ENCODE measurements around the gene FLNB. TPM values are rescaled to one million over a fixed set of nuclear protein-coding genes. Genes with fewer than 3 reads are reported as not detected.
A peak's percentile ranks its signal among the peaks of the same experiment; 100 is the strongest.

The FLNB gene
- total RNA-seq, 2 donors from 2014 or later = 104 to 121 TPM

GRCh38 chr3:58021962-58022361 lies 13.7 kb downstream of the FLNB start:
- 29 to 45% methylated on average over 5 of the region's 5 CpGs for WGBS, 2 donors
- Histone ChIP-seq H3K36me3 (replicated peaks in 1 of 2; ENCODE audit: insufficient read depth in 1 of 2, low read depth in 2 of 2) (no peaks in the 10 kb centered on the region), H3K4me3 (no peak overlapping the region), H3K4me1 (peaks cover 94% of the 10 kb centered on the region), H3K27me3 (no peaks in the 10 kb centered on the region), H3K9me3 (no peaks in the 10 kb centered on the region), H3K27ac (peak overlapping the region; percentile 57 to 80 (median 78))
- ATAC-seq (peak; percentile 52), DNase-seq (peak in 2 of 4 donors; percentile 33 to 41)
- intact Hi-C loops (cut with DNase I) = no loop called here
- TF ChIP-seq, protein P1, sequence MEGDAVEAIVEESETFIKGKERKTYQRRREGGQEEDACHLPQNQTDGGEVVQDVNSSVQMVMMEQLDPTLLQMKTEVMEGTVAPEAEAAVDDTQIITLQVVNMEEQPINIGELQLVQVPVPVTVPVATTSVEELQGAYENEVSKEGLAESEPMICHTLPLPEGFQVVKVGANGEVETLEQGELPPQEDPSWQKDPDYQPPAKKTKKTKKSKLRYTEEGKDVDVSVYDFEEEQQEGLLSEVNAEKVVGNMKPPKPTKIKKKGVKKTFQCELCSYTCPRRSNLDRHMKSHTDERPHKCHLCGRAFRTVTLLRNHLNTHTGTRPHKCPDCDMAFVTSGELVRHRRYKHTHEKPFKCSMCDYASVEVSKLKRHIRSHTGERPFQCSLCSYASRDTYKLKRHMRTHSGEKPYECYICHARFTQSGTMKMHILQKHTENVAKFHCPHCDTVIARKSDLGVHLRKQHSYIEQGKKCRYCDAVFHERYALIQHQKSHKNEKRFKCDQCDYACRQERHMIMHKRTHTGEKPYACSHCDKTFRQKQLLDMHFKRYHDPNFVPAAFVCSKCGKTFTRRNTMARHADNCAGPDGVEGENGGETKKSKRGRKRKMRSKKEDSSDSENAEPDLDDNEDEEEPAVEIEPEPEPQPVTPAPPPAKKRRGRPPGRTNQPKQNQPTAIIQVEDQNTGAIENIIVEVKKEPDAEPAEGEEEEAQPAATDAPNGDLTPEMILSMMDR (IDR thresholded peaks at IDR 0.05) = no peak
- no peak for TF ChIP-seq POLR2A (IDR thresholded peaks at IDR 0.05)

GRCh38 chr3:58022490-58022889 lies 14.3 kb downstream of the FLNB start:
- DNase-seq = no peak
- ATAC-seq = no peak
- Histone ChIP-seq H3K4me3 (no peak overlapping the region), H3K27ac (peak overlapping the region in 3 of 4 donors; percentile 75 to 80 (median 80)), H3K27me3 (no peaks in the 10 kb centered on the region), H3K4me1 (peaks cover 94% of the 10 kb centered on the region), H3K9me3 (no peaks in the 10 kb centered on the region), H3K36me3 (replicated peaks in 1 of 2; ENCODE audit: insufficient read depth in 1 of 2, low read depth in 2 of 2) (no peaks in the 10 kb centered on the region)
- WGBS, 2 donors = 89 to 95% methylated on average over 3 of the region's 3 CpGs
- no peak for TF ChIP-seq POLR2A (IDR thresholded peaks at IDR 0.05)
- TF ChIP-seq, protein P1 (IDR thresholded peaks at IDR 0.05) = no peak
- intact Hi-C loops (cut with DNase I) = no loop called here

DNA sequence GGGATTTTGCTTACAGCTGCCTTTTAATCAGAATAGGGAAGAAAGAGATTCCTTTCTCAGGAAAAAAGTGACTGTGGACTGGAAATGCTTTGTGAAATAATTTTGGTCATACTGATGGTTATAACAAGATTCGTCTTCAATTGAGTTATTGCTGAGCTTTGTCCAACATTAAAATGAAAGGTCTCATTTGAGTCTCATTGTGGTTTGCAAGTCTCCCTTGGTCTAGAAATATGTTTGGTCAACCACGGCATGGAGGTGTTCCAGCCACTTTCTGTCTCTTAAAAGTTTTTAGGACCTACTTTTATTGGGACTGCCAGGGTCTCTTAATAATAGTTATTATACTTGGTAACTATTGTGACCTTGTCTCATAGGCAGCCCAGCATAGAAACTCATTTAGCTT lies 15.3 kb downstream of the FLNB start:
- no peak for ATAC-seq
- TF ChIP-seq POLR2A (IDR thresholded peaks at IDR 0.05) = no peak
- TF ChIP-seq, protein P1 (IDR thresholded peaks at IDR 0.05) = no peak
- no peak overlapping the region for H3K4me3 ChIP-seq
- H3K36me3 ChIP-seq (replicated peaks in 1 of 2; ENCODE audit: insufficient read depth in 1 of 2, low read depth in 2 of 2) = no peaks in the 10 kb centered on the region
- peak overlapping the region in 3 of 4 donors; percentile 45 to 80 (median 75) for H3K27ac ChIP-seq
- H3K4me1 ChIP-seq = peaks cover 83% of the 10 kb centered on the region
- H3K27me3 ChIP-seq = no peaks in the 10 kb centered on the region
- no peak for DNase-seq
- WGBS, 2 donors = 57 to 59% methylated on average over 2 of the region's 2 CpGs
- intact Hi-C loops (cut with DNase I) = no loop called here
- no peaks in the 10 kb centered on the region for H3K9me3 ChIP-seq

DNA sequence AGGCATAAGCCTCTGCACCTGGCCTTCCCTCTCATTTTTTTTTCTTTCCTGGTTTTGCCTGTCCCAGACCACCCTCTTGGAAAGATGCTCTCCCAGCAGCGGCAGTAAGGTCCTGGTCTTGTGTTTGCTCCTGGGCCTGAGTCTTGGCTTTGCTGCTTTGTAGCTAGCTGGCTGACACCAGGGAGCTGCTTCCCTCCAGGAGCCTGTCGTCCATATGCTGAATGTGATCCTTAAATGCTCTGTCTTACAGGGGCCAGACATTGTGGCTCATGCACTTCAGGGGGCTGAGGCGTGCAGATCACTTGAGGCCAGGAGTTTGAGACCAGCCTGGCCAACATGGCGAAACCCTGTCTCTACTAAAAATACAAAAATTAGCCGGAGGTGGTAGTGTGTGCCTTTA lies 17.2 kb downstream of the FLNB start:
- intact Hi-C loops (cut with DNase I) = no loop called here
- WGBS, 2 donors = 71 to 73% methylated on average over 5 of the region's 5 CpGs
- peak overlapping the region; percentile 15 to 86 (median 66) for H3K27ac ChIP-seq
- peaks cover 64% of the 10 kb centered on the region for H3K4me1 ChIP-seq
- no peak overlapping the region for H3K4me3 ChIP-seq
- no peak for TF ChIP-seq POLR2A (IDR thresholded peaks at IDR 0.05)
- TF ChIP-seq, protein P1 (IDR thresholded peaks at IDR 0.05) = no peak
- DNase-seq (no peak), ATAC-seq (no peak)
- no peaks in the 10 kb centered on the region for H3K36me3 ChIP-seq (replicated peaks in 1 of 2; ENCODE audit: insufficient read depth in 1 of 2, low read depth in 2 of 2)
- H3K27me3 ChIP-seq = no peaks in the 10 kb centered on the region
- no peaks in the 10 kb centered on the region for H3K9me3 ChIP-seq

GRCh38 chr3:58025837-58026569 lies 17.8 kb downstream of the FLNB start:
- no peaks in the 10 kb centered on the region for H3K27me3 ChIP-seq
- intact Hi-C loops (cut with DNase I) = no loop called here
- H3K4me3 ChIP-seq = no peak overlapping the region
- no peaks in the 10 kb centered on the region for H3K36me3 ChIP-seq (replicated peaks in 1 of 2; ENCODE audit: insufficient read depth in 1 of 2, low read depth in 2 of 2)
- peaks cover 58% of the 10 kb centered on the region for H3K4me1 ChIP-seq
- H3K27ac ChIP-seq = peak overlapping the region; percentile 60 to 86 (median 66)
- DNase-seq (peak; percentile 45 to 77 (median 70)), ATAC-seq (peak; percentile 29)
- TF ChIP-seq, protein P1 (IDR thresholded peaks at IDR 0.05) = no peak
- TF ChIP-seq POLR2A (IDR thresholded peaks at IDR 0.05) = no peak
- H3K9me3 ChIP-seq = no peaks in the 10 kb centered on the region
- WGBS, 2 donors = 25 to 31% methylated on average over 12 of the region's 12 CpGs
